Right renal cortex interstitium (tissue), 3 donors: Measurements from ENCODE around the gene SLC39A9. TPM values are rescaled to one million over a fixed set of nuclear protein-coding genes. Genes with fewer than 3 reads are reported as not detected.
"Not testable (repeated sequence)": the region's sequence is repeated elsewhere in the genome, so short reads cannot be mapped to it uniquely, and the experiment has no call there.

Experiments used
- DNase-seq, 3 donors: peaks; one replicate each; pipeline ENCODE4 v3.0.0-alpha.2; 2013; ENCODE audit warnings: low read depth in 3 of 3, low spot score in 2 of 3
- polyA plus RNA-seq, 3 donors: library from polyadenylated mRNA; unstranded; fragments of 120-200 nt; gene quantifications; one replicate each; pipeline ENCODE4 v1.2.1, GENCODE V29; 2013; ENCODE audit not compliant: insufficient read length in 3 of 3

Gene SLC39A9
- polyA plus RNA-seq, 3 donors = 88.0 to 91.1 (median 90.5) TPM

DNA sequence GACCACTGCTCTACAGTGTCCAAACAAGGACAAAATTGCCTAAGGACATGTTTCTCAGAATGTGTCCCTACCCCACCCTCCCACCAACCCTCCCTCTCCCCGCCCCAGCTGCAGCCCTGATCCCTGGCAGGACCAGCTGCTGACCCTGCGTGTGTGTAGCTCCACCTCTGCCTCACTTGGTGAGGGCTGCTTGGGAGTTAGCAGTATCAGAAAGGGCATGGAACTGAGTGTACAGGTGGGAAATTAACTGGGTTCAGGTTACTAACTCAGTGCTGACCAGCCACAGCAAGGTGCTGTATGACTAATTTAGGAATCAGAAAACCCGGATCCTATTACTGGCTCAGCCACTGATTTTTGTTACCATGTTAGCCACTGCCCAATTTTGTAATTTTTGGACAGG lies 74.8 kb downstream of the SLC39A9 start:
- no peak for DNase-seq

- DNase-seq = no peak
These were observed 75.5 kb downstream of the SLC39A9 start for GRCh38 chr14:69473946-69474345.

DNA sequence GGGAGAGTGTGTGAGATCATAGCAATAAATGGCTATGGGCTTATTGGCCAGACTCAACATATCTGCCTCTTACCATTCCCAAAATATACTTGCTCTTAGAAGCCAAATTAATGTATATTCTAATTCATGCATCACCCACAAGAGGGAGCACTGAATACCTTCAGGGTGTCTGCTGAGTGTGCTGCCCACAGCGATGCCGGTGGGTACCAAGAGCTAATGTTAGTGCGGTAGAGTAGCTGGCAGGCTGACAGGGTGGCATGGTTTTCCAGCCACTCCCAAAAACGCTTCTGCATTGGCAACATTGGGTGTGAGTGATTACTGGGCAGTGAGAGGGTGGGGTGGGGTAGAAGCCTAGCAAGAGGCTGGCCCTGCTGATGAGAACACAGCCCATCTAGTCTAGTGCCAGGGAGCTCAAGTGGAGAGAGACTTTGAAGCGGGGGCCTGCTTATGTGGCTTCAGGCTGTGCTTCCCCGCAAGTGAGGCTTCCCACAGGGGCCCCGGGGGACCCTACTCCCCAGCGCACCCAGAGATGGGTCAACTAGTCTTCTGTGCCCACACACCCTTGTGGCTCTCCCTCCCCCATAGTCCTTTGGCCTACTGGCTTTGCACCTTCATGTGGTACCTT lies 76.8 kb downstream of the SLC39A9 start:
- no peak for DNase-seq

GRCh38 chr14:69476824-69477450 lies 78.4 kb downstream of the SLC39A9 start:
- DNase-seq = not testable (repeated sequence)

DNA sequence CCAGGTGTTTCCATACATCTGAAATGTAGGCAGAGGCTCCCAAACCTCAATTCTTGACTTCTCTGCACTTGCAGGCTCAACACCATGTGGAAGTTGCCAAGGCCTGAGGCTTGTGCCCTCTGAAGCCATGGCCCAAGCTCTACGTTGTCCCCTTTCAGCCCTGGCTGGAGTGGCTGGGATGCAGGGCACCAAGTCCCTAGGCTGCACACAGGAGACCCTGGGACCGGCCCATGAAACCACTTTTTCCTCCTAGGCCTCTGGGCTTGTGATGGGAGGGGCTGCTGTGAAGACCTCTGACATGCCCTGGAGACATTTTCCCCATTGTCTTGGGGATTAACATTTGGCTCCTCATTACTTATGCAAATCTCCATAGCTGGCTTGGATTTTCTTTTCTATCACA lies 79.6 kb downstream of the SLC39A9 start:
- not testable (repeated sequence) for DNase-seq

- no peak for DNase-seq
These were observed 81.2 kb downstream of the SLC39A9 start for GRCh38 chr14:69479696-69480095.

DNA sequence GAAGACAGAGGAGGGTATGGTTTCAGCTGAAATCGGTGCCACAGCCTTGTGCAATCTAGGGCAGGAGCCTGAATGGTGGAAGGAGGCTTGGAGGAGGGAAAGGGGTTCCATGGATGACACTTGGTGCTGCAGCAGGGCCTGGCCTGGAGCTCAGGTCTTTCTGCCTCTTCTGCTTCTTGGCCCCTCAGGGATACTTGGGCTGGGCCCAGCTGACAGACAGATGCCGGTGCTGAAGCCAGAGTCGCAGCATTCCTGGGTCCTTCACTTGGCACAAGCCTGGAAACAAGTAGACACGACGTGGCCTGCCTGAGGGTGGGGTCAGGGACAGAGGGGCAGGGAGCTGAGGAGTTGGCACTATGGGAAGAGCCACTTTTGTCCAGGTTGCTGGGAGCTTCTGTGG lies 81.6 kb downstream of the SLC39A9 start:
- DNase-seq = no peak

DNA sequence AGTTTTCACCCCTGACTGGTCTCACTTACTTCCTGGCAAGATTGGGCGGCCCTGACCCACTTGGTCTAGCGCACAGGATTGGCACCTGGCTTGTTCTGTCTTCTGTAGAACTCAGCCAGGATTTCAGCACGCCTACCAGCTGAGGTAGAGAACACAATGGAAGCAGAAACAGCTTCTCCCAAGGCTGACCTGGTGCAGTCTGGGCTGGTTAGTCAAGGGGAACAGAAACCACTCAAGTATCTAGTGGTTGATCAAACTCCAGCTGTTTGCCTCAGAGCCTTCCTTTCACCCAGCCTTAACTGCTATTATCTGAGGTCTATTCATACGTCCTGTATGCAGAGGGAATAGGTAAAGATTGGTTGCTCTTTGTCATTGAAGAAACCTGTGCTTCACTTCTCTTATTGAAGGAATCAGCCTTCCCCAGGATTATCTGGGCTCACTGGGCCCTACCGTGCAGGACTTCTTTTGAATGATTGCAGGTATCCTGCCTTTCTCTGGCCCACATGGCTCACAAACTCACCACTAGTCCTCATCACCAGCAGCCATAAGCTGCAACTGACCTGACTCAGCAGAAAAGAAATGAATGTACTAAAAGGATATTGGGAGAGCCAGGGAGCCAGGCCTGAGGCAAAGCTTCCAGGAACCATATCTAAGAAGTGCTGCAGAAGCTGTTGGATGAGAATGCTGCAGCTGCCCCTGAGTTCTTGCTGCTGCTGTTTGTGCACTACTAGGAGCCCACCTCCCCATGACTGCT lies 83.5 kb downstream of the SLC39A9 start:
- DNase-seq = no peak

- DNase-seq = peak in 1 of 3 donors; percentile 50
These were observed 85.4 kb downstream of the SLC39A9 start for GRCh38 chr14:69483765-69484443.

DNA sequence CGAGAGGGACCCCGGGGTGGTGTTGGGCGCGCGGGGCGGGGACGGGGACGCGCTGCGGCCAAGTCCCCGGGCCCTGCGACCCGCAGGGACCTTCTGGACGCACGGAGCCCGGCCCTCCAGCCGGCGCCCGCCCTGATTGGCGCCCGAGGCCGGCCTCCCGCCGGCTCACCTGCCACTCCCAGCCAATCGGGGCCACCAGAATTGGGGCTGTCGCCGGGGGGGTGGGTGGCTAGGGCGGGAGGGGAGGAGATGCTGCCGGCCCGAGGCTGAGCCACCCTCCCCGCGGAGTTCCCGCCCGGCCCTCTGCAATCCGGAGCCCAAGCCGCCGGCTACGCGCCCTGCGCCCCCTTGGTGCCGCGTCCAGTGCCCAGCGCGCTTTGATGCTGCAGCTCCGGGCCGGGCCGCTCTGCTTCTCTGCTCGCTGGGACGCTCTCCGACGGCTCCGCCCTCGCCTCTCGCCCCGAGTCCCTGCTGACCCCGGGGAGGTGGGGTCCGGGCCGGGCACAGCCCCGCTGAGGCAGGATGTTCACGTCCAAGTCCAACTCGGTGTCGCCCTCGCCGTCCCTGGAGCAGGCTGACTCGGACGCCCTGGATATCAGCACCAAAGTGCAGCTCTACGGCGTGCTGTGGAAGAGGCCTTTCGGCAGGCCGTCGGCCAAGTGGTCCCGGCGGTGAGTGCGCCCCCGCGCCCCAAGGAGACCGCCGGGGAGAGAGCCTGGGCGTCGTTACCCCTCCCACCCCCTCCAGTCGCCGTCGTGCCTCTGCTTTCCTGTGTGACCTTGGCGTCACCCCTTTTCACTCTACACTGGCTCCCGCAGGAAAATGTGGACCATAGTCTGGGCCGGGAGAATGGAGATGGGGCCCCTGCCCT lies 86.2 kb downstream of the SLC39A9 start, which contains the start of gene PLEKHD1:
Gene PLEKHD1 (plus strand): TSS at position 285 of the 871 bp plus-strand sequence. CDS start 238 bp downstream, at position 523.
- no peak for DNase-seq

- no peak for DNase-seq
These were observed 86.8 kb downstream of the SLC39A9 start for GRCh38 chr14:69485315-69485660.

GRCh38 chr14:69485701-69486100 lies 87.2 kb downstream of the SLC39A9 start:
- DNase-seq = no peak

- DNase-seq = no peak
These were observed 88.7 kb downstream of the SLC39A9 start for GRCh38 chr14:69487226-69487625.

GRCh38 chr14:69487771-69488170 lies 89.3 kb downstream of the SLC39A9 start:
- no peak for DNase-seq

- DNase-seq = no peak
These were observed 91.0 kb downstream of the SLC39A9 start for GRCh38 chr14:69489495-69489894.

DNA sequence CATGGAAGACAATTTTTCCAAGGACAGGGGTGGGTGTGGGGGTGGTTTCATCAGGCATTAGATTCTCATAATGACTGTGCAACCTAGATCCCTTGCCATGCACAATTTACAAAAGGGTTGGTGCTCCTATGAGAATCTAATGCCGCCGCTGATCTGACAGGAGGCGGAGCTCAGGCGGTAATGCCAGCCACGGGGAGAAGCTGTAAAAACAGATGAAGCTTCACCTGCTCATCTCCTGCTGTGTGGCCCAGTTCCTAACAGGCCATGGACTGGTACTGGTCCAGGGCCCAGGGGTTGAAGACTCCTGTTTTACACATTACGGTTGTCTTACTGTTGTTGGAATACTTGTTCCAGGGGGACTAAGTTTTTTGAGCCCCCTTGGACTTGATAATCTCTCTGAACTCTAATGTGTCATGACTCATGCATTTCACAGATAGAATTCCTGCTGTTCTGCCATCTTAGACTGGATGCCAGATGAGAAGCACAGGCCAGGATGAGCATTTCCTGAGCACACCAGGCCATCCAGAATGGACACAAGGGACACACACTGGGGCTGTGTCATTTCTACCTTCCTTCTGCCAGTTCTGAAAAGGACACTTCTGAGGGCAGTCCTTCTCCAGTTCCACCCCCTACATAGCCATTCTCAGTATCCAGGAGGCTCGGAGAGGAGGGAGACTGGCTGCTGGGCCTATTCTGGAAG lies 91.9 kb downstream of the SLC39A9 start:
- no peak for DNase-seq

DNA sequence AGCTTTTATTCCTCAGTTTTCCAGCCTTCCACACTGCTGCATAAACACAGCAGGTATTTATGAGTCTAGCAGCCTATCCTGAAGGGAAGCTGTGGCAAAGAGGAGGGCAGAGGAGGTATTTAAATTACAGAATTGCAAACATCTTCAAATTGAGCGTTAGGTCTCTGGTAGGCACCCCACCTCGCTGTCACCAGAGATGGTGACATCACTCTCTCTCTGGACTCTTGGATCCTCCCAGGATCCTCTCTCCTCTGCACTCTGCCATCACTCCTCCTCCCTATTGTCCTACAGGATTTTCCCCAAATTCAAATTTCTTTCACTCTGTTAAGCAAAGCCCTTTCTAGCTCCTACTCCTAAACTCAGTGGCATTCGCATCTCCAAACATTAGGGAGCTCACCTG lies 92.7 kb downstream of the SLC39A9 start:
- no peak for DNase-seq

DNA sequence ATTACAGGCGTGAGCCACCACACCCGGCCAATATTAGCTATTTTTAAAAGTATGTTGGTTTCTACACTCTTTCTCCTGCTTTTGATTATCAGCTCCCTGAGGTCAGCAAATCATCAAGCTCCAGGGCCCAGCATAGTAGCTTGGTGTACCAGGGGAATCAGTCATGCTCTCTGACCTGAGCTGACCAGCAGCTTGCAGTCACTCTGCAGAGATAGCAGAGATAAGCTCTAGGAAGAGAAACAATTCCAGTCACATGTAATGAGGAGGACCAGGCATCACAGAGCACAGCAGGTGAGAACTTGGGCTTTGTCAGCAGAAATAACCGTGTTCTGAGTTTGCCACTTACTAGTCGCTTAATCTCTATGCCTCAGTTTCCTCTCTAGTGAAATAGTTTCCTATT lies 94.5 kb downstream of the SLC39A9 start:
- DNase-seq = no peak

DNA sequence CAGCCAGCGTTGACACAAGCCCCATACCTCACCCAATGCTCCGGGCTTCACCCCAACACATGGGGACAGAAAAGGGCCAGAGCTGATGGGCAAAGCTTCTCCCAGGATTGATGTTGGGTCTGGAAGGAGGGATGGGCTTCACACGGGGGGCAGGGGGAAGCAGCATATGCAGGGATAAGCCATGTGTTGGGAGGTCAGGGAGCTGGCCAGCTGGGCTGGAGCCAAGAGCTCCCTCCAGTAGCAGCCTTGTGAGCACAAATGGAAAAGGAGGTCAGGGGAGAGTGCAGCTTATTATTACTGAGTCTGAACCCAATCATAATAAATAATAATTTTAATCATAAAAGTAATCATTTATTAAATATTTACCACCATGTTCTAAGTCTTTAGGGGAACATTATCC lies 95.3 kb downstream of the SLC39A9 start:
- DNase-seq = no peak
